ENCODE data around the gene HDAC2.
"Not testable (repeated sequence)": the region's sequence is repeated elsewhere in the genome, so short reads cannot be mapped to it uniquely, and the experiment has no call there.

HDAC2 gene

GRCh38 chr6:113970805-113971676 is at the start of gene HDAC2:
HDAC2 (minus strand) TSS chr6:113971148; CDS start chr6:113970908, 240 bp downstream.
- DNase-seq (ENCODE audit: extremely low read depth, insufficient read length) = peak; percentile 96
- Histone ChIP-seq H3K4me3 (replicated peaks; ENCODE audit: low read depth, low read length) (peak within 1 kb of the TSS; percentile 94), H3K36me3 (ENCODE audit: control insufficient read depth, insufficient read depth, low read length) (no peaks in the 10 kb centered on the region), H3K27me3 (replicated peaks; ENCODE audit: control insufficient read depth, insufficient read depth, low read length) (no peaks in the 10 kb centered on the region)
- no peak for TF ChIP-seq CTCF (IDR thresholded peaks at IDR 0.05; ENCODE audit: insufficient read depth, low read length, poor library complexity, severe bottlenecking)

DNA sequence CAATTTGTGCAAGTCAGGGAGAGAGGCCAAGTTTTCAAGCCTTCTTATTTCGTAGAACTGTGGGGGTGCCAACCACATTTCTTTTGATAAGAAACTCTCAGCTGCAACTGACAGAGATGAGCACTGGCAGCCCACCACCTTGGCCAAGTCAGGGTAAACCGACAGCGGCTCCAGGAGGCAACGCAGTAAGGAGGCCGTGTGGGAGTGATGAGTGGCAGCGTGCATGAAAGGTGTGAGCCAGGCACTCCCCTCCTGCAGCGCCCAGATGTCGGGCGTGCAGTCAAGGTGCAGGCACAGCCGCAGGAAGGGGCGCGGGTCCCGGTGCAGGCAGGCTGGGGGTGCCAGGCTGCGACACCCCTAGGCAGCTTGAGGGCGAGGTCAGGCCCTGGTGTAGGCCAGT is 49.2 kb upstream of the HDAC2 start:
- Histone ChIP-seq H3K36me3 (ENCODE audit: control insufficient read depth, insufficient read depth, low read length) (no peaks in the 10 kb centered on the region), H3K4me3 (replicated peaks; ENCODE audit: low read depth, low read length) (no peak overlapping the region), H3K27me3 (replicated peaks; ENCODE audit: control insufficient read depth, insufficient read depth, low read length) (no peaks in the 10 kb centered on the region)
- no peak for DNase-seq (ENCODE audit: extremely low read depth, insufficient read length)
- no peak for TF ChIP-seq CTCF (IDR thresholded peaks at IDR 0.05; ENCODE audit: insufficient read depth, low read length, poor library complexity, severe bottlenecking)

DNA sequence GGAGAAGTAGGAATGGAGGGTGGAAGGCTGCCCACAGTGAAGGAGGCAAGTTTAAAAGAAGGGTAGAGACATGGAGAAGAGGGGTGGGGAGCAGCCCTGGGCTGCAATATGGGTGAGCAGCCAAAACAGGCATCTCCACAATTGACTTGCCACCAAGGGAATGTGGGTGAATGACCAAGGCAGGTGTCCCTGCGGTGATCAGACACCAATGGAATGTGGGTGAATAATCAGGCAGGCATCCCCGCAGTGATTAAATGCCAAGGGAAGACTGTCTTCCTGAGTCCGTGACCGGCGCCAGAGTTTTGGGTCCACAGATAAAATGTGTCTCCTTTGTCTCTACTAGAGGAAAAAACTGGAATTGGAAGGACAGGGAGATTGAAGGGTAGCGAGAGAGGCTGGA is 46.2 kb upstream of the HDAC2 start:
- not testable (repeated sequence) for DNase-seq (ENCODE audit: extremely low read depth, insufficient read length); H3K36me3 ChIP-seq (ENCODE audit: control insufficient read depth, insufficient read depth, low read length); H3K4me3 ChIP-seq (replicated peaks; ENCODE audit: low read depth, low read length)

GRCh38 chr6:114014106-114014505 is 43.2 kb upstream of the HDAC2 start:
- not testable (repeated sequence) for H3K27me3 ChIP-seq (replicated peaks; ENCODE audit: control insufficient read depth, insufficient read depth, low read length); H3K36me3 ChIP-seq (ENCODE audit: control insufficient read depth, insufficient read depth, low read length); DNase-seq (ENCODE audit: extremely low read depth, insufficient read length); H3K4me3 ChIP-seq (replicated peaks; ENCODE audit: low read depth, low read length)

More for the DNA sequence above, 46.2 kb upstream of the HDAC2 start:
- H3K27me3 ChIP-seq (replicated peaks; ENCODE audit: control insufficient read depth, insufficient read depth, low read length) = not testable (repeated sequence)

- DNase-seq (ENCODE audit: extremely low read depth, insufficient read length); H3K27me3 ChIP-seq (replicated peaks; ENCODE audit: control insufficient read depth, insufficient read depth, low read length); H3K36me3 ChIP-seq (ENCODE audit: control insufficient read depth, insufficient read depth, low read length); H3K4me3 ChIP-seq (replicated peaks; ENCODE audit: low read depth, low read length): not testable (repeated sequence)
Observed at GRCh38 chr6:114011486-114011885, 40.5 kb upstream of the HDAC2 start.

DNA sequence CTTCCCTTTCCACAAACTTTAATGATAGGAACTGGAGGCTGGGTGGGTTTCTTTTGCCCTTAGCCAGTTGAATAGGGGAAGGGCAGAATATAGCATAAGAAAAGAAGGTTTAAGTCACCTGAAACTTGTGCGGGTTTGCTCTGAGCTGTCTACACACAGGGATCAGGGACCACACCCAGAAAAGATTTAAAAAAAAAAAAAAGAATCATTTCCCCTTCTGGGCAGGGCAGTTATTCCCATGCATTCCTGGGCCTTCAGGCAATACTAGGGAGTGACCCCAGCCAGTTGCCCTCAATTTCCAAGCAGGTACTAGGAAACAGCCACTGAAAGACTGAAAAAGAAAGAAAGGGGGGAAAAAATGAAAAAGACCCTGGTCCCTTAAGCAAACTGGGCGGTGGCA is 39.6 kb upstream of the HDAC2 start:
- Histone ChIP-seq H3K27me3 (replicated peaks; ENCODE audit: control insufficient read depth, insufficient read depth, low read length) (no peaks in the 10 kb centered on the region), H3K36me3 (ENCODE audit: control insufficient read depth, insufficient read depth, low read length) (no peaks in the 10 kb centered on the region), H3K4me3 (replicated peaks; ENCODE audit: low read depth, low read length) (no peak overlapping the region)
- DNase-seq (ENCODE audit: extremely low read depth, insufficient read length) = no peak
- no peak for TF ChIP-seq CTCF (IDR thresholded peaks at IDR 0.05; ENCODE audit: insufficient read depth, low read length, poor library complexity, severe bottlenecking)

GRCh38 chr6:114009192-114009591 is 38.2 kb upstream of the HDAC2 start:
- H3K4me3 ChIP-seq (replicated peaks; ENCODE audit: low read depth, low read length) = no peak overlapping the region
- no peaks in the 10 kb centered on the region for H3K36me3 ChIP-seq (ENCODE audit: control insufficient read depth, insufficient read depth, low read length)
- DNase-seq (ENCODE audit: extremely low read depth, insufficient read length) = no peak
- TF ChIP-seq CTCF (IDR thresholded peaks at IDR 0.05; ENCODE audit: insufficient read depth, low read length, poor library complexity, severe bottlenecking) = no peak
- no peaks in the 10 kb centered on the region for H3K27me3 ChIP-seq (replicated peaks; ENCODE audit: control insufficient read depth, insufficient read depth, low read length)
